ENCODE measurements around the gene GMPR2.
"Not testable (repeated sequence)": the region's sequence is repeated elsewhere in the genome, so short reads cannot be mapped to it uniquely, and the experiment has no call there.

The GMPR2 gene

DNA sequence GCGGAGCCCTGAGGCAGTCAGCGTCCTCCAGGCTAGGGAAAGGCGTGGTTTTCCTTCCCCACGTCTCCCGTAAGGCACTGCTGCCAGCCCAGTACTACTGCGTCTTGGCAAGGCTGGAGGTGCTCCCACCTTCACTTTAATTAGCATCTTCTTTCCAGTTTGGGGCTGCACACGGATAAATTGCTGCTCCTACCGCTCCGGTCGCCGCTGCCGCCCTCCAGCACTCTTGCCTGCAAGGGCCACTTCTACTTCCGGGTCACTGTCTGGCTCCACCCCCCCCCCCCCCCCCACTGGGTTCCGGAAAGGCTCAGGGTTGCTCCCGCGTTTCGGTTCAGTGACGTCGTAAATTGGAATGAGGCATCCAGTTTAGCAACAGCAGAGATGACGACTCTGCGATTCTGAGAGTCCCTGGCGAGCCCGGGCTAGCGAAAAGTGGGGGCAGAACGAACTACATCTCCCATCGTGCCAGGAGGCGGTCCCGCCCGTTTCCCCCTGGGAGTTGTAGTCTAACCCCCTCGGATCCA lies 546 bp upstream of the GMPR2 start, which contains the start of gene NEDD8:
Gene NEDD8 (minus strand): TSS at position 247 of the 524 bp plus-strand sequence. CDS start 100 bp downstream, at position 147.
- peak; percentile 66 for DNase-seq

DNA sequence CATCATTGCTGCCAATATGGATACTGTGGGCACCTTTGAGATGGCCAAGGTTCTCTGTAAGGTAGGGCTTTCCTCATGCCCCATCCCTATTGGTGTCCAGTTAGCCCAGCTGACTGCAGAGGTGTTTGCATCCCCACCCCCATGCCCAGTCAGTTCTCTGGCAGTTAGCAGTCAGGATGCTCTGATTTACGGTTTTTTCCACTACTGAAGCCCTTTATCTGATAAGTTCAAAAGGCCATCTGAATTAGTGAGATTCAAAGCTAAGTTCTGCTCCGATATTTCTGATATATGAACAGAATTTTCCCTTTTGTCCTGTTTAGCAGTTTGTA lies 773 bp downstream of the GMPR2 start:
- no peak for DNase-seq

DNA sequence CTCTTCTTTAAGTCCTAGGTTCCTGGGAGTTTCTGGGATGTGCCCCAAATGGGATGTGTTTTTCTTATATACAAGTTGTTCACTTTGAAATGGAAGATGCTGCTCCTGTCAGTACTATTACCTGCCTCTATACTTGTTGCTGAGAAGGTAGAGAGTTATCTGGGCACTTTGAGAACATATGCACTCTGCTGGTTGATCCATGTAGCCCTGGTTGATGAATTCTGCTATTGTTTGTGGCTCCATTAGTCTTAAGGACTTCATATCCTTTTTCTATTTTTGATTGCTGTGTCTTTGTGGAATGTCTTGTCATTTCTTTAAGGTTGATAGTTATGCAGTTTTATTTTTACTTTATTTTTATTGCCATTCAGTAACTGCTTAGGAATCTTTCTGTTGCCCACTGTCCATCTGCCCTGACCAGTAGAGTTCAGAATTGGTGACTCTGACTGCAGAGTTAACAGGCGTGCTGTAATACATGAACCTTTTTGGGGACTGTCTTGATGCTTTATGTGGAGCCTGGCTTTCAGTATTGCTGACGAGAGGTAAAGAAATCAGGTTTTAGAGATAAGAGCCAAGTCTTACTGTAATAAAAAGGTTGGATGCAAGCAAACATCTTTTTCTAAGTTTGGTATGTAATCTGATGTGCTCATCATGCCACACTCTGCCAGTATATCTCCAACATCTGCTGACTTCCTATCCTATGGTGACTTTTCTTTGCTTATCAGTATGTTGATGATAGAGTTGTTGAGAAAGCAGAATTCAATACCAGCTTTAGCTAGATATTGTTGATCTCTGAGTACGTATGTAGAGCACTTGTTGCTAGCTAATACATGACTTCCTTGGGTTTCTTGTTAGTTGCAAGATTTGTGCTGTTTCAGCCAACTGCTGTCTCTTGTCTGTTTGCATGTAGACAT lies 1.6 kb downstream of the GMPR2 start:
- DNase-seq: no peak

DNA sequence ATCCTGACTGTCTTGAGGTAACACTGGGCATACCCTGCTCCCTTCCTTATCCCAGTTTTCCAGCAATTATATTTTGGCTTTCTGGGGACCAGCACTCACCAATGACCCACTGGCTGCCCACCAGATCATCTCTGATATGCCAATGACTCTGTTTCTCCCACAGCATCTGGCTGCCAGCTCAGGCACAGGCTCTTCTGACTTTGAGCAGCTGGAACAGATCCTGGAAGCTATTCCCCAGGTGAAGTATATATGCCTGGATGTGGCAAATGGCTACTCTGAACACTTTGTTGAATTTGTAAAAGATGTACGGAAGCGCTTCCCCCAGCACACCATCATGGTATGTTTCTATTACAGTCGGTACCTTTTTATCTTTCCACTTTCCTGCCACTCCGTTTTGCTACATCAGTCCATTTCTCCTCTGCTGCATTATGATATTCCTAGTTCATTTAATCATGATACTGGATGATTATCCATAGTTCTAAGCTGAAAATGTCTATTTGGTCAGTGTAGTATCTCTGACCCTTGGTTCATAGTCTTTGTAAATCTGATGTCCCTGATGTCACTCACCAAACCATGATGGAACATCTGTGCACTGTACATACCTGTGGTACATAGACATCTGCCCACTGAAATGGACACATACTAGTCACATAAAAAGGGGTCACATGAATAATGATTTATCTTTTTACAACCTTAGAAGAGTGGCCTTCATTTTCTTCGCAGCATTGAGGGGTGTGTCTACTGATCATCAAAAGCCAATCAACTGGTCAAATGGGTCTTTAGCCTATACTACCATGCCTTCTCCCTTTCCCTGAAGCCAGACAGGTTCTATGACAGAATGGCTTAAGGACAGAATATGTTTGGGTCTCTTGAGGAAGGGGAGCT lies 3.3 kb downstream of the GMPR2 start:
- no peak for DNase-seq

DNA sequence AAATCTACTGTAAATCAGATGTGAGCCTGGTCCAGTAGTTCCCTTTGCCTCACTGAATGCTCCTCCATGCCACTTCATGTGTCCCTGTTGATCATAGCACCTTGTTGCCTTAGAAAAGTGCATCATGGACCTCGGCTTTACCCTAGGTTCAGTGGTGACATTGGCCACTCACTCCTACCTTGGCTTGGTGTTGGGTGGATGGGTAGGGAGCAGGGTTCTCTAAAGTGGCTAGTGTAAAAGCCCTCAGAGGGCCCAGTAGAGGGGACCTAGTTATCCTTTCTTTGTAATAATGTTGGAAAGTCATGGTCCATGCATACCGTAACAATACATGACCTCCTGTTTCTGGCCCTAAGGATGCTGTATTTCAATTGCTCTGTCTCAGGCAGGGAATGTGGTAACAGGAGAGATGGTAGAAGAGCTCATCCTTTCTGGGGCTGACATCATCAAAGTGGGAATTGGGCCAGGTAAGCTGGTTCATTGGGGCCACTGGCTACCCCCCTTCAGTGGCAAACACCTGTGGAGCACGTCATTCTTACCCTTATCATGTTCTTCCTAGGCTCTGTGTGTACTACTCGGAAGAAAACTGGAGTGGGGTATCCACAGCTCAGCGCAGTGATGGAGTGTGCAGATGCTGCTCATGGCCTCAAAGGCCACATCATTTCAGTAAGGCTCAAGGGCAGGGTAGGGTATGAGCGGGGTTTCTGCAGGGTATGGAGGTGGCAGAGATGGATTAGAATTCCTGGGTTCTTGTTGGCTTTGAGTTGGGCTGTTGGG lies 4.1 kb downstream of the GMPR2 start:
- no peak for DNase-seq

DNA sequence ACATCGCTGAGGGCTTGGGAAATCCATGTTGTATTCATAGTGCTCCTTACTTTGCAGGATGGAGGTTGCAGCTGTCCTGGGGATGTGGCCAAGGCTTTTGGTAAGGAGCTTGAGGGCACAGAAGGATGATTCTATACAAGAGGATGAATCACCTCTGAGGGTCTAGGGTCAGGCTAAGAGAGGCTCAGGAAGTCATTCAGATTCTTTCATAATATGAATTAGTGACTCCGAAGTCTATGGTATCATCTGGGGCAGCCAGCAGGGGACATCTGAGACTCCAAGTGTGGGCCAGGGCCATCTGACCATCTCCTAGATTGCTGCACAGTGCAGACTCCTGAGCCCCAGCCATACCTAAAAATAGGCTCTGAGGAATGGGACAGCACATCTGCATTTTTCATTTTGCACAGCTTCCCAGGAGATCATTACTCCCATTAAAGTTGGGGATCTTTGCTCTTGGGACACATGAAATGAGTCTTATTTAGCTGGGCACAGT lies 4.8 kb downstream of the GMPR2 start:
- DNase-seq: no peak

DNA sequence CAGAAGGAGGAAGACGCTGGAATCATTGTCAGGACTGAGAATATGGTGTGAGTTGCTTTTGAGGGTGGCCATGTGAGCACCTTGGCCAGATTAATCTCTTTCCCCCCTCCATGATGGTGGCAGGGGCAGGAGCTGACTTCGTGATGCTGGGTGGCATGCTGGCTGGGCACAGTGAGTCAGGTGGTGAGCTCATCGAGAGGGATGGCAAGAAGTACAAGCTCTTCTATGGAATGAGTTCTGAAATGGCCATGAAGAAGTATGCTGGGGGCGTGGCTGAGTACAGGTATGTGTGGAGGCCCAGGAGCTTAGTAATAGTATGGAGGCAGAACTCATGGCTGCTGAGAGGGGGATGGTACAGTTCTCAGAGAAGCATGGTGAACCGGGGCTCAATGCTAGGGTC lies 5.4 kb downstream of the GMPR2 start:
- DNase-seq: no peak

DNA sequence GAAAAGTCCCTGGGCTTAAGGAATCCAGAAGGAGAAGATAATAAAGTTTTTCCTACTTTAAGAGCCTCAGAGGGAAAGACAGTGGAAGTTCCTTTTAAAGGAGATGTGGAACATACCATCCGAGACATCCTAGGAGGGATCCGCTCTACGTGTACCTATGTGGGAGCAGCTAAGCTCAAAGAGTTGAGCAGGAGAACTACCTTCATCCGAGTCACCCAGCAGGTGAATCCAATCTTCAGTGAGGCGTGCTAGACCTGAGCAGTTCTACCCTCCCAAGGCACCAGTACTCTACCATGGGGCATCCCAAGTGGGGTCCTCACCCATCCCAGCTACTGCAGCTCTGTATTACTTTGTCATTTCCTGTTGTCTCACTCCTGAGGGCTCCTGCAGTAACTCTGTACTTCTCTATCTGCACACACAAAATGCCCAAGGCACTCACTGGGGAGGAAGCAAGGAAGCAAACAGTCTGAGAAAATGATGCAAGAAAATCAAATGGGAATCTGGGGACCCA lies 5.9 kb downstream of the GMPR2 start:
- DNase-seq: no peak

DNA sequence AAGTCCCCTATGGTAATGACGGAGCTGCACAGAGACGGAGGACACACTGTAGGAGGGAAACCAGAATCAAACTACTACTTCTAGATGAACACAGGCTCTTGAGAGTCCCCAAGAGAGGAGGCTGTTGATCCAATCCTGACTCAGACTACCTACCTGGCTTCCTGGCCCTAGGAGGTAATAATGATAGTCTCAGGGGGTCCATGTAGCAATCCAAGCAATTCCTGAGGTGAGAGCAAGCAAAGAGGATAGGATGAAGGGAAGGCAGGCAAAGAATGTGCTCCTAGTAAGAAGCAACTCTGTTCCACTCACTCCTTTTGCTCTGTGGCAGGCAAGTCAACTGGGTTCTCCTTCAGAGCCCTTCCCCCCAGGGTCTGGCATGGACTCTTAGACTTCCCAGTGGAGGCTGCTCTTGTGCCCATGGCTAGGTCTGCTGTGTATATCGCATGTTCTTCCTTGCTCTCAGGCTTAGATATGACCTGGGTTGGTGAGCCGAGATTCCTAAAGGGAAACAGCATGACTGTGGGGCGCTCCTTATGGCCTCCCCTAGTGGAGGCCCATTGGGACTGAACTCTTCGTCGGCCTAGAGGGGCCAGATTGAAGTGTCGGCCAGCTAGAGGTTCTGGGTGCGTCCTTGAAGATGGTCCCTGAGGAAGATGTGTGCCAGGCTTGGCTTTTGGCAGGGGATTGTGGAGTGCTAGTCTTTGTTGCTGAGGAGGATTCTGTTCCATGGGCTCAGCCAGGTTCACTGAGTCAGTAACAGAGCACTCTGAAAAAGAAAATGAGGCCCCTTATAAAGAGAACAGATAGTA lies 7.6 kb downstream of the GMPR2 start:
- no peak for DNase-seq

DNA sequence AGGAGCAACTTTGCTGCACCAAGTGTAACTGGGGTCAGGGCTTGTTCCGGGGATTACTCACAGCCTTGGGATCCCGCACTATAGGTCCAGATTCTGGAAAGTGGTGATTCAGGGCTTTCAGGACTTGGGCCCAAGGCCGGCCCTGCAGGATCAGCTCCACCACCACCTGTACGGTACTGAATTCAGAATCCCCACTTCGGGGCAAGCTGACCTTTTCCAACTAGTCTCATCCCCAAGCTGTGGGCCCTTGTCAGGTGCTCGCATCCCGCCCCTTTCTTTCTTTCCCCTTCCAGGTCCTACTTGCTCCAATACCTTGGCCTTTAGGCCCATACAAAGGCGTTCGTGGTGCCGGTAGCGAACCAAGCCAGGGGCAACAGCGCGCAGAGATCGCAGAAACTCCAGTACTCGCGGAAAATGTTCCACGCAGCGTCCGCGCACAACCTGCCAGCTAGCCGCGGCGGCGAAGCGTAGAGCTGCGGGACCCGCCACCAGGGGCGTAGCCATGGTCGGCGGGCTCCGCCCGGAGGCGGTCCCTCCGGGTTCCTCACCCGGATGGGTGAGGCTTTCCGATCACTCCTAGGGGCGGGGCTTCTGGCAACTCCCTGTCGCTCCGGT lies 9.2 kb downstream of the GMPR2 start:
- DNase-seq: peak; percentile 81

DNA sequence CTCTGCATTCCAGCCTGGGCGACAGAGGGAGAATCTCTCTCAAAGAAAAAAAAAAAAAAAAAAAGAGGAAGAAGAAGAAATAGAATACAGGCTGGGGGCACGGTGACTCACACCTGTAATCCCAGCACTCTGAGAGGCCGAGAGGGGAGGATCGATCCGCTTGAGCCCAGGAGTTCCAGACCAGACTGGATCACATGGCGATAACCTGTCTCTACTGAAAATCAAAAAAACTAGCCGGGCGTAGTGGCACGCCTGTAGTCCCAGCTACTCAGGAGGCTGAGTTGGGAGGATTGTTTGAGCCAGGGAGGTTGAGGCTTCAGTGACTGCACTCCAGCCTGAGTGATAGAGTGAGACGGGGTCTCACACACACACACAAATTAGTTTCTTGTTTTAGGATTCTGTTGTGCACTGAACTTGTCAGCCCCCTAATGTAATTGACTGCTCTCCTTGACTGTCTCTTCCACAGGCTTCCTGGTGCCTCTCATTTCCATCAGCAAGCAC lies 10.7 kb downstream of the GMPR2 start:
- DNase-seq: no peak

DNA sequence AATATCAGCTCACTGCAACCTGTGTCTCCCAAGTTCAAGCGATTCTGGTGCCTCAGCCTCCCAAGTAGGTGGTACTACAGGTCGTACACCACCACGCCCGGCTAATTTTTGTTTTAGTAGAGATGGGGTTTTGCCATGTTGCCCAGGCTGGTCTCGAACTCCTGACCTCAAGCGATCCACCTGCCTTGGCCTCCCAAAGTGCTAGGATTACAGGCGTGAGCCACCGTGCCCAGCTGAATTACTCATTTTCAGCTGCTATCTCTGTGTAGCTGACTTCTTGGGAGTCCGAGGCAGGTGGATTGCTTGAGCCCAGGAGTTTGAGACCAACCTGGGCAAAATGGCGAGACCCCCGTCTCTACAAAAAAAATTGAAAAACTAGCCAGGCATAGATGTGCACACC lies 12.6 kb downstream of the GMPR2 start:
- not testable (repeated sequence) for DNase-seq

DNA sequence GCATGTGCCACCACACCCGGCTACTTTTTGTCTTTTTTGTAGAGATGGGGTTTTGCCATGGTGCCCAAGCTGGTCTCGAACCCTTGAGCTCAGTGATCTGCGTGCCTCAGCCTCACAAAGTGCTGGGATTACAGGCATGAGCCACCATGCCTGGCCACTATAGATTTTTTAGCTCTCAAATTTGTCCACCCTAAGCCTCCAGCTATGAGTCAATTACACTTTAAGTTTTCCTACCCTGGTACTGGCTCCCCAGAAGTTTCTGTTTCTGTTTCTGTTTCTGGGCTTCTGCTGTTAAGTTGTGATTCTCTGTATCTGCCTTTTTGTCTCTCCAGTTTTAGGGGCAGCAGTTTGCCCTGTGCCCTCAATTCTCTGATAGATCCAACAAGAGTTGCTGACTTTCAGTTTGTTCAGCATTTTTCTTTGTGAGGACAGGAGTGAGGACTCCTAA lies 14.1 kb downstream of the GMPR2 start:
- no peak for DNase-seq

DNA sequence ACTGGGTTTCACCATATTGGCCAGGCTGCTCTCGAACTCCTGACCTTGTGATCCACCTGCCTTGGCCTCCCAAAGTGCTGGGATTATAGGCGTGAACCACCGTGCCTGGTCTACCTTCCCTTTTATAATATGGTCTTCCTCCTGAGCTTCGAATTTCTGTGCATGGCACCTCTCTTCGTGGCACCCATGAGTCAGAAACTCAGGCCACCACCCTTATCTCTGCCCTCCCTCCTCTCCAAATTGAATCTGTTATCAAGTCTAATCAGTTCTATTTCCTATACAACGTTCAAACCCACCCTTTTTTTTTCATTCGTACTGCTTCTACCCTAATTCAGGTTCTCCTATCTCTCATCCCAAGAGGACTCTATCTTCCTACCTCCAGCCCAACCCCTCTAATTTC lies 14.7 kb downstream of the GMPR2 start:
- DNase-seq: no peak

DNA sequence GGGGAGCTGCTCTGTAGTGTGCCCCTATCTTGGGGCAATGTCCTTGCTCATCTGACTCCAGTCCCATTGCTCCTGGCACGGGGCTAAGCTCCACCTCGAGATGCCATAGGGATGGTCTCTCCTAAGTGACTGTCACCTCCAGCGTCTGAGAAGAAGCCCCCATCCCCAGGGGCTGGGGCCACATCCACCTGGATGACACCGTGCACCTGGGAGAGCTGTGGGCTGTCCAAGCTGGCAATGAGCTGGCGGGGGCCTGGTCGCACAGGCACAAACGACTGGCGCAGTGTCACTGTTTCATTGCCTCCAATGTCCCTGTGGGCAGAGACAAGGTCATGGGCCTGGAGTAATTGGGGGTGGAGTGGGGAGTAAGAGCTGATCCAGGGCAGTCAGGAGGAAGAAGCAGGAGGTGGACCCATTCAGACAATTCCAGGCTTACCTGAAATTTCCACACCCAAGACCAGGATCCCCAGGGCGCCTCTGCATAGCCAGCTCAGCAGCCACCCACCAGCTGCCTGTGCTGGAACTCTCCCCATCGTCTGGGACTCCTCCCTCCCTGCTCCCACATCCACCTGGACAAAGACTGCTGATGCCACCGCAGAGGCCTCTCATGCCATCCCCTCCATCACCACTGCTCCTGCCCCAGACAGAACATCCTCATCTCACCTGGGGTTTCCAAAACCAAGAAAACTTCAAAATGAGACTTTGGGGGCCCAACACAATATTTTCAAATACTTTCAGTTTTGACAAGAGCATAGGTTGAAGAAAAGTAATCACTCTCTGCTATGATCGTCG lies 16.7 kb downstream of the GMPR2 start:
- DNase-seq: no peak

DNA sequence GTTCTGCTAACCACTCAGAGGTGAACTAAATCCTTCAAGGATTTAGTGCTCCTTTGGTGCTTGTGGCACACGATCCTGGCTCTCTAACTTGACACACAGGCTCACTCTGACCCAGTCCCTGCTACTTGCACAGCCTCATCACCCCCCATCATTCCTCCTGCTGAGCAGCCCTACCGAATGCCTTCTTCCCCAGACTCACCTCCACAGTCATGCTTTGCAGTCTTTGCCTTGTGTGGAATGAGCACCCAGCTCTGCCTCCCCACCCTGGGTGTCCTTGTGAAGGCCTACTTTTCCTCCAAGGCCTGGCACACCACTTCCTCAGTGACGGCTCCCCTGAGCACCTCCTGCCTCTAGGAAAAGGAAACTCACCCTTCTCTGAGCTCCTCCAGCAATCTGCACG lies 17.6 kb downstream of the GMPR2 start:
- no peak for DNase-seq

DNA sequence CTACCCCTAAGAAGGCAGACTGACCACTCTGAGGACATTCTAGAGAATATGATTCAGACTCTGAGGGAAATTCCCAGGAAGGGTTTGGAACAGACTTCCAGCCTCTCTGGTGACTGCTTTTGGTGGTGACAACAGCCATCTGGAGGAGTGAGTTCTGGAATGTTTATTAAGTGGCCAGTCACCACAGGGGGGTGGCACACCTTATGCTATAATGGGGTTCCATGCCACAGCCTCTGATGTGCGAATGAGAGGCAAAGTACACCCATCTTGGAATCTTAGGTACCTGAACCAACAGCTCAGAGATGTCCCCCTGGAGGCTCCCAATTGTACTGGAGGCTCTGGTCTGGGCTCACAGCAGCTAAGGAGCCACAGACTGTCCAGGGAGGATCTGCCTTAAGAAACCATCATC lies 19.2 kb downstream of the GMPR2 start:
- DNase-seq: no peak

DNA sequence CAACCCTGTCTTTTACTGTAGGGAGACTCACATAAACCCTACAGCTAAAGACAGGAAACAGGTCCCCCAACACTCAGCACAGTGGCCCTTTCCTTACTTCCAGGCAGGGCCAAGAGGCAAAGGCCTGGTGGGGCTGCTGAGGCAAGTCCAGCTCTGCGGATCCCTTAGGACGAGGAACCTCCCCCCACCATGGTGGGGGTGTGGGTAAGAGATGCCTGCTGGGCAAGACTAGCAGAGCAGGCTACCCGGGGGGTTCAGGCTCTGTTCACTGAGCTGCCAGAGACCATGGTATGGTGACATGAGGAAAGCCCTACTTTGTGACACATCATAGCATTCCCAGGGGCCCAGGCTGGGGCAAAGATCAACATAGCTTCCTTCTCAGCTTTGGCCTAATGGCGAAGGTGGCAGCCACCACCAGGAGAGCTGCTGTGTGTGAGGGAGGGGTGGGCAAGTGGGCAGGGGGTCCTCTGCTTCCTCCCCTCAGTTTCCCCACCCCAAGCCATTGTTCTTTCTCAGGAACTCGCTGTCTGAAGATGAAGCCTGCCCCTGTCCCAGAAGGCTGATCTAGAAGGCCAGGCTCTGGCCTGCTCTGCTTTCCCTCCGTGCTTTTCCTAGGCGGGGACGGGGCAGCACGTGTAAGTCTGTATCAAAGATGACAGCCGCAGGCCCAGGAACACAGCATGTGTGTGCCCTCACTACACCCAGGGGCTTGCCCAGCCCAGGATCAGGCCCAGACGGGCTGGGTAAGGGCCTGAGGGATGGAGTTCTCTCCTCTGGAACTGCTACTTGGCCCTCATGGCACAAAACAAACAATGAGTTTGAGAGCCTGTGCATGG lies 19.8 kb downstream of the GMPR2 start:
- no peak for DNase-seq

DNA sequence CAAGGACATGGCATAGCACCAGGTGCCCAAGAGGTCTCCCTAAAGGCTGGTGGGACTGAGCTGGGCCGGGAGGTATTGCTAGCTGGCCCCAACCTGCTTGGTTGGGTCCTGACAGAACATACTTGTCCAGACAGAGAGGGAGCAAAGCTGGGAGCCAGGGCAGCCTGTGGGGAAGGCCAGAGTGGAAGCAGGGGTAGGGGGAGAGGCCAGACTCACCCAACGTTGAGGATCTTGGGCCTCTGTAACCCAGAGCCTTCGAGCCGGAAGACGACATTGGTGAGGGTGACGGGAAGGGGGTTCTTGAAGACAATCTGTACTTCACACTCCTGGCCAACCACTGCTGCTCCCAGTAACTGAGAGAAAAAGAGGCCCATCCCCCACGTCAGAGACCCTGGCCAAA lies 21.2 kb downstream of the GMPR2 start:
- DNase-seq: no peak
